HepG2 (cell line): Measurements from ENCODE around the gene OR10R2. TPM values are rescaled to one million over a fixed set of nuclear protein-coding genes. Genes with fewer than 3 reads are reported as not detected.

ENCODE experiments used
- FOXO1 ChIP-seq: sonication (generic); formaldehyde crosslinking; IDR thresholded peaks from 2 replicates; pipeline ENCODE4 v1.4.0; 2020; ENCODE audit warnings: missing genetic modification reagents
- KLF13 ChIP-seq: sonication (generic); formaldehyde crosslinking; IDR thresholded peaks from 2 replicates; pipeline ENCODE4 v1.4.0; 2020; ENCODE audit warnings: mild to moderate bottlenecking, missing genetic modification reagents
- RAD21 ChIP-seq: fragments of 450-650 bp; formaldehyde crosslinking; IDR thresholded peaks from 2 replicates; pipeline ENCODE4 v1.5.0; 2020; ENCODE audit warnings: mild to moderate bottlenecking
- RORA ChIP-seq: sonication (generic); formaldehyde crosslinking; IDR thresholded peaks from 2 replicates; pipeline ENCODE4 v1.5.0; 2020; ENCODE audit warnings: mild to moderate bottlenecking, missing genetic modification reagents, moderate library complexity
- SMC3 ChIP-seq: IDR thresholded peaks from 2 replicates; pipeline ENCODE4 v1.6.1; 2011; ENCODE audit warnings: low read length, improper control_type of control experiment
- SP140L ChIP-seq: sonication (generic); formaldehyde crosslinking; IDR thresholded peaks from 2 replicates; pipeline ENCODE4 v1.4.0; 2020; ENCODE audit warnings: missing genetic modification reagents, borderline replicate concordance
- polyA plus RNA-seq, 8 experiments: library from polyadenylated mRNA; depleted of rRNA in 3 of 8; stranded (reverse) in 7 of 8; unstranded in 1 of 8; fragments of >200 nt; fragmentation: Illumina TruSeq in 4 of 8; extraction: Trizol in 4 of 8; gene quantifications; 2 replicates each; pipeline versions ENCODE4 v1.2.1 to v1.2.3, GENCODE V29; 2011 to 2016; ENCODE audit warnings: low read depth in 4 of 8, missing spikeins in 1 of 8, mixed read lengths in 1 of 8; ENCODE audit not compliant: insufficient read depth in 1 of 8
- total RNA-seq, 5 experiments: library from RNA; depleted of rRNA; stranded (reverse); fragments of >200 nt; fragmentation: Illumina TruSeq; extraction: Trizol; gene quantifications; 2 replicates each; pipeline ENCODE4 v1.2.3, GENCODE V29; 2016; ENCODE audit warnings: low read depth in 1 of 5
- TF ChIP-seq, protein P1 (sequence below): sonication (generic); formaldehyde crosslinking; IDR thresholded peaks from 2 replicates; pipeline ENCODE4 v1.5.0; 2020; ENCODE audit warnings: mild to moderate bottlenecking, missing genetic modification reagents

Gene OR10R2
- total and polyA plus RNA-seq, 2 of the 13 experiments (the other 11 are each of a cell fraction or from before 2014, with no cell fraction given) = not detected

DNA sequence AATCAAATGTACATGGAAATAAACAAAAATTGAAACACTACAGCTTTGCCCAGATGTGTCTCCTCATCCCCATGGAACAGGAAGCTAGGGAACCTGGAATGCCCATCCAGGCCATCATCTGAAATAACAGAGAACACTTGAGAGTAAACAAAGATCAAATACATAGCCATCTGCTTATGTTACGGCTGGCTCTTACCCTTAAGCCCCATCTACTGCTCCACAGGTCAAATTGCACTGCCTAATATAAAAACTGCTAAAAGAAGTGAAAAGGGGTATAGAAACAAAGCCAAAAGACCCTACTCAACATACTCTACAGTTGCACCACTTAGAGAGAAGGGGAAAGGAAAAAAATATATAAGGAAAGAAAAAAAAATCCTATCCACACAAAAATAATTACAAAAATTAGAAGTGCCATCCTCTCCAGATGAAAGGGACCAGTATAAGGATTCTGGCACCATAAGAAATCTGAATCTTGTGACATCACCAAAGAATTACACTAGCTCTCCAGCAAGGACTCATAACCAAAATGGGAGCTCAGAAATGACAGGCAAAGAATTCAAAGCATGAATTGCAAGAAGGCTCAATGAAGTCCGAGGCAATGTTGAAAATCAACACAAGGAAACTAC, 55.3 kb downstream of the OR10R2 start (continued):
- TF ChIP-seq FOXO1 = no peak
- TF ChIP-seq SP140L = no peak
- TF ChIP-seq KLF13 (CRISPR knock-in tag) = no peak
- 0 out of 2 replicates have a peak, but pooled peaks have one; percentile 10 for TF ChIP-seq RAD21
- peak; percentile 30; the same call in 1 of the 2 replicates for TF ChIP-seq SMC3
- TF ChIP-seq RORA (CRISPR knock-in tag) = no peak
- TF ChIP-seq, protein P1, sequence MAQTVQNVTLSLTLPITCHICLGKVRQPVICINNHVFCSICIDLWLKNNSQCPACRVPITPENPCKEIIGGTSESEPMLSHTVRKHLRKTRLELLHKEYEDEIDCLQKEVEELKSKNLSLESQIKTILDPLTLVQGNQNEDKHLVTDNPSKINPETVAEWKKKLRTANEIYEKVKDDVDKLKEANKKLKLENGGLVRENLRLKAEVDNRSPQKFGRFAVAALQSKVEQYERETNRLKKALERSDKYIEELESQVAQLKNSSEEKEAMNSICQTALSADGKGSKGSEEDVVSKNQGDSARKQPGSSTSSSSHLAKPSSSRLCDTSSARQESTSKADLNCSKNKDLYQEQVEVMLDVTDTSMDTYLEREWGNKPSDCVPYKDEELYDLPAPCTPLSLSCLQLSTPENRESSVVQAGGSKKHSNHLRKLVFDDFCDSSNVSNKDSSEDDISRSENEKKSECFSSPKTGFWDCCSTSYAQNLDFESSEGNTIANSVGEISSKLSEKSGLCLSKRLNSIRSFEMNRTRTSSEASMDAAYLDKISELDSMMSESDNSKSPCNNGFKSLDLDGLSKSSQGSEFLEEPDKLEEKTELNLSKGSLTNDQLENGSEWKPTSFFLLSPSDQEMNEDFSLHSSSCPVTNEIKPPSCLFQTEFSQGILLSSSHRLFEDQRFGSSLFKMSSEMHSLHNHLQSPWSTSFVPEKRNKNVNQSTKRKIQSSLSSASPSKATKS (CRISPR knock-in tag) = no peak
- TF ChIP-seq, all 625 proteins: peak for 6

Other genes with a start within 250 kb of the OR10R2 start
- not detected in 2 replicates for gene CD1A, start 217.8 kb upstream of the OR10R2 start, total RNA-seq (2016; rRNA removed; fragmentation: Illumina TruSeq; extraction: Trizol)
- gene CD1A, start 217.8 kb upstream of the OR10R2 start, polyA plus RNA-seq (2011; rRNA removed) = not detected in 2 replicates
- gene CD1C, start 182.3 kb upstream of the OR10R2 start, total RNA-seq (2016; rRNA removed; fragmentation: Illumina TruSeq; extraction: Trizol) = not detected in 2 replicates
- not detected in 2 replicates for gene CD1C, start 182.3 kb upstream of the OR10R2 start, polyA plus RNA-seq (2011; rRNA removed)
- gene CD1B, start 140.7 kb upstream of the OR10R2 start, total RNA-seq (2016; rRNA removed; fragmentation: Illumina TruSeq; extraction: Trizol) = not detected in 2 replicates
- not detected in 2 replicates for gene CD1B, start 140.7 kb upstream of the OR10R2 start, polyA plus RNA-seq (2011; rRNA removed)
- gene CD1E, start 118.3 kb upstream of the OR10R2 start, total RNA-seq (2016; rRNA removed; fragmentation: Illumina TruSeq; extraction: Trizol) = not detected in 2 replicates
- gene CD1E, start 118.3 kb upstream of the OR10R2 start, polyA plus RNA-seq (2011; rRNA removed) = not detected in 2 replicates
- gene OR10T2, start 72.8 kb upstream of the OR10R2 start, total RNA-seq (2016; rRNA removed; fragmentation: Illumina TruSeq; extraction: Trizol) = not detected in 2 replicates
- gene OR10T2, start 72.8 kb upstream of the OR10R2 start, polyA plus RNA-seq (2011; rRNA removed) = not detected in 2 replicates
- gene OR10K2, start 46.0 kb upstream of the OR10R2 start, total RNA-seq (2016; rRNA removed; fragmentation: Illumina TruSeq; extraction: Trizol) = not detected in 2 replicates
- gene OR10K2, start 46.0 kb upstream of the OR10R2 start, polyA plus RNA-seq (2011; rRNA removed) = not detected in 2 replicates
- gene OR10K1, start 10.4 kb upstream of the OR10R2 start, total RNA-seq (2016; rRNA removed; fragmentation: Illumina TruSeq; extraction: Trizol) = not detected in 2 replicates
- not detected in 2 replicates for gene OR10K1, start 10.4 kb upstream of the OR10R2 start, polyA plus RNA-seq (2011; rRNA removed)
- gene OR6Y1, start 82.2 kb downstream of the OR10R2 start, total RNA-seq (2016; rRNA removed; fragmentation: Illumina TruSeq; extraction: Trizol) = not detected in 2 replicates
- gene OR6Y1, start 82.2 kb downstream of the OR10R2 start, polyA plus RNA-seq (2011; rRNA removed) = not detected in 2 replicates
- not detected in 2 replicates for gene OR6P1, start 98.4 kb downstream of the OR10R2 start, total RNA-seq (2016; rRNA removed; fragmentation: Illumina TruSeq; extraction: Trizol)
- not detected in 2 replicates for gene OR6P1, start 98.4 kb downstream of the OR10R2 start, polyA plus RNA-seq (2011; rRNA removed)
- gene OR10X1, start 107.7 kb downstream of the OR10R2 start, total RNA-seq (2016; rRNA removed; fragmentation: Illumina TruSeq; extraction: Trizol) = not detected in 2 replicates
- gene OR10X1, start 107.7 kb downstream of the OR10R2 start, polyA plus RNA-seq (2011; rRNA removed) = not detected in 2 replicates
- gene OR10Z1, start 133.0 kb downstream of the OR10R2 start, total RNA-seq (2016; rRNA removed; fragmentation: Illumina TruSeq; extraction: Trizol) = not detected in 2 replicates
- not detected in 2 replicates for gene OR10Z1, start 133.0 kb downstream of the OR10R2 start, polyA plus RNA-seq (2011; rRNA removed)
- gene SPTA1, start 214.5 kb downstream of the OR10R2 start, total RNA-seq (2016; rRNA removed; fragmentation: Illumina TruSeq; extraction: Trizol) = not detected in 2 replicates
- gene SPTA1, start 214.5 kb downstream of the OR10R2 start, polyA plus RNA-seq (2011; rRNA removed) = not detected in 2 replicates
- gene OR6K2, start 228.4 kb downstream of the OR10R2 start, total RNA-seq (2016; rRNA removed; fragmentation: Illumina TruSeq; extraction: Trizol) = not detected in 2 replicates
- not detected in 2 replicates for gene OR6K2, start 228.4 kb downstream of the OR10R2 start, polyA plus RNA-seq (2011; rRNA removed)
- not detected in 2 replicates for gene OR6K3, start 248.5 kb downstream of the OR10R2 start, total RNA-seq (2016; rRNA removed; fragmentation: Illumina TruSeq; extraction: Trizol)
- gene OR6K3, start 248.5 kb downstream of the OR10R2 start, polyA plus RNA-seq (2011; rRNA removed) = not detected in 2 replicates